GM19193 (cell line): ENCODE measurements around the gene TSSK6.

Source experiments
- POLR2A ChIP-seq: IDR thresholded peaks from 4 replicates; pipeline ENCODE4 v1.6.1; 2011; ENCODE audit not compliant: insufficient read depth, insufficient read length; ENCODE audit errors: extremely low read depth

The TSSK6 gene

GRCh38 chr19:19539698-19540063 lies 24.3 kb upstream of the TSSK6 start:
- TF ChIP-seq POLR2A: no peak

- TF ChIP-seq POLR2A: no peak
These were observed 23.4 kb upstream of the TSSK6 start for GRCh38 chr19:19538785-19539166.

GRCh38 chr19:19538061-19538784 lies 22.9 kb upstream of the TSSK6 start, which contains the start of gene CILP2:
TSS of gene CILP2 (plus strand) at chr19:19538265. CDS start at chr19:19538350, 85 bp downstream.
- TF ChIP-seq POLR2A: no peak

GRCh38 chr19:19537075-19538048 lies 22.0 kb upstream of the TSSK6 start:
- no peak for TF ChIP-seq POLR2A

GRCh38 chr19:19535311-19536191 lies 20.2 kb upstream of the TSSK6 start:
- TF ChIP-seq POLR2A: no peak

GRCh38 chr19:19534556-19535265 lies 19.4 kb upstream of the TSSK6 start:
- no peak for TF ChIP-seq POLR2A

- TF ChIP-seq POLR2A: no peak
These were observed 18.5 kb upstream of the TSSK6 start for GRCh38 chr19:19533841-19534240.

GRCh38 chr19:19532806-19533701 lies 17.7 kb upstream of the TSSK6 start:
- TF ChIP-seq POLR2A: no peak

- no peak for TF ChIP-seq POLR2A
These were observed 16.8 kb upstream of the TSSK6 start for GRCh38 chr19:19531951-19532805.

- TF ChIP-seq POLR2A: no peak
These were observed 15.5 kb upstream of the TSSK6 start for GRCh38 chr19:19530889-19531288.

GRCh38 chr19:19530423-19530804 lies 15.1 kb upstream of the TSSK6 start:
- TF ChIP-seq POLR2A: no peak

GRCh38 chr19:19529783-19530422 lies 14.6 kb upstream of the TSSK6 start:
- TF ChIP-seq POLR2A: no peak
